HEK293 (cell line): Measurements from ENCODE around the gene ACAP3.

Experiments
- CTCF ChIA-PET: fragments of 350-600 bp; formaldehyde crosslinking; extraction: SDS; loops from one replicate; lab custom pipeline; 2021; ENCODE audit warnings: antibody characterized with exemption; lab: Yijun Ruan, JAX
- POLR2A ChIA-PET: fragments of 300-600 bp; formaldehyde crosslinking; extraction: SDS; loops from one replicate; lab custom pipeline; 2020; ENCODE audit warnings: antibody characterized with exemption, inconsistent platforms; lab: Yijun Ruan, JAX
- H3K27ac ChIP-seq: fragments of 200-500 bp; sonication (Bioruptor generic); 2 replicates; pipeline ENCODE4 v1.5.1; 2014; ENCODE audit warnings: low read depth, low read length, control low read depth, inconsistent platforms; ENCODE audit errors: extremely low read depth
- H3K36me3 ChIP-seq, 2 experiments: fragments of 200-500 bp in 1 of 2; sonication (Bioruptor generic) in 1 of 2; 1 replicate in 1 of 2; 2 replicates in 1 of 2; pipeline ENCODE4 v1.5.1; 2014 to 2017; ENCODE audit warnings: inconsistent platforms in 2 of 2, low read length in 2 of 2; ENCODE audit not compliant: control insufficient read depth in 2 of 2, insufficient read depth in 1 of 2
- H3K4me1 ChIP-seq: fragments of 200-500 bp; sonication (Bioruptor generic); 2 replicates; pipeline ENCODE4 v1.5.1; 2014; ENCODE audit warnings: mild to moderate bottlenecking, low read length, inconsistent platforms; ENCODE audit not compliant: control insufficient read depth, insufficient read depth
- H3K4me3 ChIP-seq: 2 replicates; pipeline ENCODE4 v1.5.1; 2011; ENCODE audit warnings: low read depth, mild to moderate bottlenecking, control low read depth, low read length, moderate library complexity
- H3K9me3 ChIP-seq: fragments of 200-500 bp; sonication (Bioruptor generic); 2 replicates; pipeline ENCODE4 v1.5.1; 2014; ENCODE audit warnings: low read depth, low read length, inconsistent platforms; ENCODE audit not compliant: control insufficient read depth, insufficient read depth
- BCL11A ChIP-seq: fragments of 450-650 bp; formaldehyde crosslinking; IDR thresholded peaks from 2 replicates; pipeline ENCODE4 v1.5.1; 2016; ENCODE audit warnings: low read depth, missing biosample characterization, missing genetic modification characterization
- GLIS1 ChIP-seq: fragments of 450-650 bp; formaldehyde crosslinking; IDR thresholded peaks from 2 replicates; pipeline ENCODE4 v1.5.1; 2016; ENCODE audit warnings: missing biosample characterization, missing genetic modification characterization
- GLIS2 ChIP-seq: fragments of 450-650 bp; formaldehyde crosslinking; IDR thresholded peaks from 2 replicates; pipeline ENCODE4 v1.5.1; 2016; ENCODE audit warnings: missing biosample characterization, missing genetic modification characterization
- KLF1 ChIP-seq: fragments of 450-650 bp; formaldehyde crosslinking; IDR thresholded peaks from 2 replicates; pipeline ENCODE4 v1.5.1; 2016; ENCODE audit warnings: missing biosample characterization, missing genetic modification characterization
- KLF16 ChIP-seq: fragments of 450-650 bp; formaldehyde crosslinking; IDR thresholded peaks from 2 replicates; pipeline ENCODE4 v1.5.1; 2017; ENCODE audit warnings: missing biosample characterization, missing genetic modification characterization
- KLF8 ChIP-seq: fragments of 450-650 bp; formaldehyde crosslinking; IDR thresholded peaks from 2 replicates; pipeline ENCODE4 v1.5.1; 2016; ENCODE audit warnings: missing biosample characterization, missing genetic modification characterization
- KLF9 ChIP-seq: fragments of 450-650 bp; formaldehyde crosslinking; IDR thresholded peaks from 2 replicates; pipeline ENCODE4 v1.5.1; 2016; ENCODE audit warnings: missing biosample characterization, missing genetic modification characterization, low read depth
- PRDM4 ChIP-seq: fragments of 450-650 bp; formaldehyde crosslinking; IDR thresholded peaks from 2 replicates; pipeline ENCODE4 v1.5.1; 2017; ENCODE audit warnings: missing biosample characterization, missing genetic modification characterization
- SCRT2 ChIP-seq: fragments of 450-650 bp; formaldehyde crosslinking; IDR thresholded peaks from 2 replicates; pipeline ENCODE4 v1.5.1; 2016; ENCODE audit warnings: missing biosample characterization, missing genetic modification characterization
- SP2 ChIP-seq: fragments of 450-650 bp; formaldehyde crosslinking; IDR thresholded peaks from 2 replicates; pipeline ENCODE4 v1.5.1; 2016; ENCODE audit warnings: missing biosample characterization, missing genetic modification characterization
- SP3 ChIP-seq: fragments of 450-650 bp; formaldehyde crosslinking; IDR thresholded peaks from 2 replicates; pipeline ENCODE4 v1.5.1; 2016; ENCODE audit warnings: missing biosample characterization, missing genetic modification characterization
- SP7 ChIP-seq: fragments of 450-650 bp; formaldehyde crosslinking; IDR thresholded peaks from 2 replicates; pipeline ENCODE4 v1.5.1; 2016; ENCODE audit warnings: missing biosample characterization, missing genetic modification characterization
- ZBTB48 ChIP-seq: fragments of 450-650 bp; formaldehyde crosslinking; IDR thresholded peaks from 2 replicates; pipeline ENCODE4 v1.5.1; 2016; ENCODE audit warnings: missing biosample characterization, missing genetic modification characterization
- ZBTB8A ChIP-seq: fragments of 450-650 bp; formaldehyde crosslinking; IDR thresholded peaks from 2 replicates; pipeline ENCODE4 v1.5.1; 2016; ENCODE audit warnings: missing biosample characterization, missing genetic modification characterization
- ZNF341 ChIP-seq: fragments of 450-650 bp; formaldehyde crosslinking; IDR thresholded peaks from 2 replicates; pipeline ENCODE4; 2016; ENCODE audit warnings: low read depth, missing biosample characterization, missing genetic modification characterization
- ZNF398 ChIP-seq: fragments of 450-650 bp; formaldehyde crosslinking; IDR thresholded peaks from 2 replicates; pipeline ENCODE4 v1.5.1; 2017; ENCODE audit warnings: missing biosample characterization, missing genetic modification characterization
- ZNF529 ChIP-seq: fragments of 450-650 bp; formaldehyde crosslinking; IDR thresholded peaks from 2 replicates; pipeline ENCODE4 v1.5.1; 2017; ENCODE audit warnings: missing genetic modification characterization, missing biosample characterization; ENCODE audit not compliant: insufficient replicate concordance
- ZNF561 ChIP-seq: fragments of 450-650 bp; IDR thresholded peaks from 2 replicates; pipeline ENCODE4 v1.5.1; 2018; ENCODE audit warnings: missing biosample characterization, missing genetic modification characterization, borderline replicate concordance
- ZNF654 ChIP-seq: fragments of 450-650 bp; formaldehyde crosslinking; IDR thresholded peaks from 2 replicates; pipeline ENCODE4 v1.5.1; 2016; ENCODE audit warnings: low read depth, missing biosample characterization, missing genetic modification characterization
- ZNF658 ChIP-seq: fragments of 450-650 bp; formaldehyde crosslinking; IDR thresholded peaks from 2 replicates; pipeline ENCODE4; 2016; ENCODE audit warnings: missing biosample characterization, missing genetic modification characterization
- ZSCAN16 ChIP-seq: fragments of 450-650 bp; formaldehyde crosslinking; IDR thresholded peaks from 2 replicates; pipeline ENCODE4 v1.5.1; 2016; ENCODE audit warnings: missing biosample characterization, missing genetic modification characterization
- TF ChIP-seq, protein P1 (sequence below): fragments of 450-650 bp; formaldehyde crosslinking; IDR thresholded peaks from 2 replicates; pipeline ENCODE4 v1.5.1; 2016; ENCODE audit warnings: missing biosample characterization, missing genetic modification characterization
- TF ChIP-seq, protein P2 (sequence below): fragments of 450-650 bp; formaldehyde crosslinking; IDR thresholded peaks from 2 replicates; pipeline ENCODE4 v1.5.1; 2016; ENCODE audit warnings: missing biosample characterization, missing genetic modification characterization
- TF ChIP-seq, protein P3 (sequence below): fragments of 450-650 bp; formaldehyde crosslinking; conservative IDR thresholded peaks from 2 replicates; pipeline ENCODE4 v1.5.1; 2016; ENCODE audit warnings: low read depth, missing biosample characterization, missing genetic modification characterization

Gene ACAP3

GRCh38 chr1:1305300-1306069 lies 2.2 kb downstream of the ACAP3 start:
- POLR2A ChIA-PET: interaction anchor here (0.6 to 1.4 kb wide), 4 partner anchors 13 to 65 kb away, joined by 3 to 7 read pairs (median 4); no protein-coding TSS in a partner anchor
- H3K9me3 ChIP-seq: no peaks in the 10 kb centered on the region
- peak overlapping the region; percentile 82 for H3K27ac ChIP-seq
- H3K4me1 ChIP-seq: peaks cover 20% of the 10 kb centered on the region
- H3K36me3 ChIP-seq: peaks cover 0 to 21% of the 10 kb centered on the region in 2 experiments; a peak in 2 of 3 replicates
- H3K4me3 ChIP-seq: no peak overlapping the region
- CTCF ChIA-PET: interaction anchor here (0.6 to 0.8 kb wide), 2 partner anchors 67 to 322 kb away, joined by 3 to 4 read pairs; no protein-coding TSS in a partner anchor
- peak; percentile 77 for TF ChIP-seq KLF8
- peak; percentile 75 for TF ChIP-seq ZBTB8A (tag by site-specific recombination)
- TF ChIP-seq KLF1: peak; percentile 94
- peak; percentile 85 for TF ChIP-seq GLIS1 (tag by site-specific recombination)
- TF ChIP-seq KLF16 (tag by site-specific recombination): 0 out of 2 replicates have a peak, but pooled peaks have one; percentile 37
- peak; percentile 82 for TF ChIP-seq ZNF398 (tag by site-specific recombination)
- TF ChIP-seq, protein P1, sequence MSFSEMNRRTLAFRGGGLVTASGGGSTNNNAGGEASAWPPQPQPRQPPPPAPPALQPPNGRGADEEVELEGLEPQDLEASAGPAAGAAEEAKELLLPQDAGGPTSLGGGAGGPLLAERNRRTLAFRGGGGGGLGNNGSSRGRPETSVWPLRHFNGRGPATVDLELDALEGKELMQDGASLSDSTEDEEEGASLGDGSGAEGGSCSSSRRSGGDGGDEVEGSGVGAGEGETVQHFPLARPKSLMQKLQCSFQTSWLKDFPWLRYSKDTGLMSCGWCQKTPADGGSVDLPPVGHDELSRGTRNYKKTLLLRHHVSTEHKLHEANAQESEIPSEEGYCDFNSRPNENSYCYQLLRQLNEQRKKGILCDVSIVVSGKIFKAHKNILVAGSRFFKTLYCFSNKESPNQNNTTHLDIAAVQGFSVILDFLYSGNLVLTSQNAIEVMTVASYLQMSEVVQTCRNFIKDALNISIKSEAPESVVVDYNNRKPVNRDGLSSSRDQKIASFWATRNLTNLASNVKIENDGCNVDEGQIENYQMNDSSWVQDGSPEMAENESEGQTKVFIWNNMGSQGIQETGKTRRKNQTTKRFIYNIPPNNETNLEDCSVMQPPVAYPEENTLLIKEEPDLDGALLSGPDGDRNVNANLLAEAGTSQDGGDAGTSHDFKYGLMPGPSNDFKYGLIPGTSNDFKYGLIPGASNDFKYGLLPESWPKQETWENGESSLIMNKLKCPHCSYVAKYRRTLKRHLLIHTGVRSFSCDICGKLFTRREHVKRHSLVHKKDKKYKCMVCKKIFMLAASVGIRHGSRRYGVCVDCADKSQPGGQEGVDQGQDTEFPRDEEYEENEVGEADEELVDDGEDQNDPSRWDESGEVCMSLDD (tag by site-specific recombination): peak; percentile 82
- TF ChIP-seq, protein P2, sequence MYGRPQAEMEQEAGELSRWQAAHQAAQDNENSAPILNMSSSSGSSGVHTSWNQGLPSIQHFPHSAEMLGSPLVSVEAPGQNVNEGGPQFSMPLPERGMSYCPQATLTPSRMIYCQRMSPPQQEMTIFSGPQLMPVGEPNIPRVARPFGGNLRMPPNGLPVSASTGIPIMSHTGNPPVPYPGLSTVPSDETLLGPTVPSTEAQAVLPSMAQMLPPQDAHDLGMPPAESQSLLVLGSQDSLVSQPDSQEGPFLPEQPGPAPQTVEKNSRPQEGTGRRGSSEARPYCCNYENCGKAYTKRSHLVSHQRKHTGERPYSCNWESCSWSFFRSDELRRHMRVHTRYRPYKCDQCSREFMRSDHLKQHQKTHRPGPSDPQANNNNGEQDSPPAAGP (tag by site-specific recombination): peak; percentile 83
- TF ChIP-seq ZNF561 (tag by site-specific recombination): 0 out of 2 replicates have a peak, but pooled peaks have one; percentile 28
- TF ChIP-seq SP3 (tag by site-specific recombination): peak; percentile 55
- TF ChIP-seq, protein P3, sequence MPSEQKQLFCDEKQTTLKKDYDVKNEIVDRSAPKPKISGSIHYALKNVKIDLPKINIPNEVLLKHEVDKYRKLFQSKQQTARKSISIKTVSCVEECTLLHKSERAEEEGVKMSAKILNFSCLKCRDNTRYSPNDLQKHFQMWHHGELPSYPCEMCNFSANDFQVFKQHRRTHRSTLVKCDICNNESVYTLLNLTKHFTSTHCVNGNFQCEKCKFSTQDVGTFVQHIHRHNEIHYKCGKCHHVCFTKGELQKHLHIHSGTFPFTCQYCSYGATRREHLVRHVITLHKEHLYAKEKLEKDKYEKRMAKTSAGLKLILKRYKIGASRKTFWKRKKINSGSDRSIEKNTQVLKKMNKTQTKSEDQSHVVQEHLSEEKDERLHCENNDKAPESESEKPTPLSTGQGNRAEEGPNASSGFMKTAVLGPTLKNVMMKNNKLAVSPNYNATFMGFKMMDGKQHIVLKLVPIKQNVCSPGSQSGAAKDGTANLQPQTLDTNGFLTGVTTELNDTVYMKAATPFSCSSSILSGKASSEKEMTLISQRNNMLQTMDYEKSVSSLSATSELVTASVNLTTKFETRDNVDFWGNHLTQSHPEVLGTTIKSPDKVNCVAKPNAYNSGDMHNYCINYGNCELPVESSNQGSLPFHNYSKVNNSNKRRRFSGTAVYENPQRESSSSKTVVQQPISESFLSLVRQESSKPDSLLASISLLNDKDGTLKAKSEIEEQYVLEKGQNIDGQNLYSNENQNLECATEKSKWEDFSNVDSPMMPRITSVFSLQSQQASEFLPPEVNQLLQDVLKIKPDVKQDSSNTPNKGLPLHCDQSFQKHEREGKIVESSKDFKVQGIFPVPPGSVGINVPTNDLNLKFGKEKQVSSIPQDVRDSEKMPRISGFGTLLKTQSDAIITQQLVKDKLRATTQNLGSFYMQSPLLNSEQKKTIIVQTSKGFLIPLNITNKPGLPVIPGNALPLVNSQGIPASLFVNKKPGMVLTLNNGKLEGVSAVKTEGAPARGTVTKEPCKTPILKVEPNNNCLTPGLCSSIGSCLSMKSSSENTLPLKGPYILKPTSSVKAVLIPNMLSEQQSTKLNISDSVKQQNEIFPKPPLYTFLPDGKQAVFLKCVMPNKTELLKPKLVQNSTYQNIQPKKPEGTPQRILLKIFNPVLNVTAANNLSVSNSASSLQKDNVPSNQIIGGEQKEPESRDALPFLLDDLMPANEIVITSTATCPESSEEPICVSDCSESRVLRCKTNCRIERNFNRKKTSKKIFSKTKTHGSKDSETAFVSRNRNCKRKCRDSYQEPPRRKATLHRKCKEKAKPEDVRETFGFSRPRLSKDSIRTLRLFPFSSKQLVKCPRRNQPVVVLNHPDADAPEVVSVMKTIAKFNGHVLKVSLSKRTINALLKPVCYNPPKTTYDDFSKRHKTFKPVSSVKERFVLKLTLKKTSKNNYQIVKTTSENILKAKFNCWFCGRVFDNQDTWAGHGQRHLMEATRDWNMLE (tag by site-specific recombination): 0 out of 2 replicates have a peak, but pooled peaks have one; percentile 13
- peak; percentile 76 for TF ChIP-seq SP2 (tag by site-specific recombination)
- TF ChIP-seq ZBTB48 (tag by site-specific recombination): peak; percentile 93; the same call in 1 of the 2 replicates
- TF ChIP-seq ZNF654 (tag by site-specific recombination): no peak
- TF ChIP-seq BCL11A (tag by site-specific recombination): 0 out of 2 replicates have a peak, but pooled peaks have one; percentile 11
- peak; percentile 25; the same call in 1 of the 2 replicates for TF ChIP-seq ZNF341 (tag by site-specific recombination)
- TF ChIP-seq SP7: peak; percentile 38; the same call in 1 of the 2 replicates
- 0 out of 2 replicates have a peak, but pooled peaks have one; percentile 9 for TF ChIP-seq KLF9 (tag by site-specific recombination)
- no peak for TF ChIP-seq ZSCAN16 (tag by site-specific recombination)
- TF ChIP-seq PRDM4 (tag by site-specific recombination): 0 out of 2 replicates have a peak, but pooled peaks have one; percentile 18
- TF ChIP-seq SCRT2 (tag by site-specific recombination): no peak
- TF ChIP-seq ZNF658 (tag by site-specific recombination): no peak
- peak; percentile 73 for TF ChIP-seq GLIS2
- no peak for TF ChIP-seq ZNF529 (tag by site-specific recombination)
